Measurements from ENCODE around the gene OR13G1.

The OR13G1 gene

DNA sequence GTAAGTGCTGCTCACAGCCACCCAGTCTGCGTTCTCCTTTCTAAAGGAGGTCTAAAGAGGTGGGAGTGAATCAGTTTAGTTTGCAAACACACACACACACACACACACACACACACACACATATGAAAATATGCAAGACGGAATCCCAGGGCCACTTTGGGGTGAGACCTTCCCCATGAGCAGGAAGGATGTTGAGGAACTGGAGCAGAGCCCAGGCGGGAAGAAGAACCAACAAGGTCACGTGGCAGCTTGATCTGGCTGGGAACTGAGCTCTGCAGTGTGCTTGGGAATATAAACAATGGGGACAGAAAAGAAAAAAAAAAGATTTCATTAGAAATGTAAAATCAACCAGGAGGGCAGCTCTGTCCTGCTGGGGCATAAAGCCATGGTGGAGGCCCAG is 41.5 kb downstream of the OR13G1 start:
- H3K4me3 Mint-ChIP-seq, result no peak overlapping the region
- peaks cover 8% of the 10 kb centered on the region for H3K9me3 Mint-ChIP-seq
- no peaks in the 10 kb centered on the region for H3K36me3 Mint-ChIP-seq
- no peak for ATAC-seq
- H3K27ac Mint-ChIP-seq, result no peak overlapping the region
- no peak for DNase-seq (ENCODE audit: low spot score in 2 of 2)
- H3K4me1 Mint-ChIP-seq, result no peaks in the 10 kb centered on the region

GRCh38 chr1:247627951-247628350 is 51.6 kb downstream of the OR13G1 start:
- ATAC-seq (no peak), DNase-seq (ENCODE audit: low spot score in 2 of 2) (no peak)
- Mint-ChIP-seq H3K27ac (no peak overlapping the region), H3K9me3 (no peaks in the 10 kb centered on the region), H3K36me3 (no peaks in the 10 kb centered on the region), H3K4me1 (no peaks in the 10 kb centered on the region), H3K4me3 (no peak overlapping the region)
